Upper lobe of right lung (tissue), 1 donor: Measurements from ENCODE around the gene JUP. TPM values are rescaled to one million over a fixed set of nuclear protein-coding genes. Genes with fewer than 3 reads are reported as not detected.

Experiments
- ATAC-seq: fragments of 200-7000 bp; cut with Tn5 transposase; one replicate; pipeline ENCODE4 v1.9.1; 2020; ENCODE audit warnings: mild to moderate bottlenecking, moderate library complexity
- DNase-seq: peaks from one replicate; pipeline ENCODE4 v3.0.0-alpha.2; 2020
- H3K27ac ChIP-seq: fragments of 200-600 bp; one replicate; pipeline ENCODE4 v1.8.0; 2022
- H3K27me3 ChIP-seq: fragments of 200-600 bp; one replicate; pipeline ENCODE4 v1.8.0; 2022; ENCODE audit warnings: mild to moderate bottlenecking
- H3K36me3 ChIP-seq: fragments of 200-600 bp; one replicate; pipeline ENCODE4 v1.8.0; 2022
- H3K4me1 ChIP-seq: fragments of 200-600 bp; one replicate; pipeline ENCODE4 v1.8.0; 2022
- H3K4me3 ChIP-seq: fragments of 200-600 bp; one replicate; pipeline ENCODE4 v1.8.0; 2022; ENCODE audit warnings: mild to moderate bottlenecking
- H3K9me3 ChIP-seq: fragments of 200-600 bp; one replicate; pipeline ENCODE4 v1.8.0; 2022
- intact Hi-C: fragments of 100-400 bp; cut with DNase I; formaldehyde crosslinking; loops from one replicate; pipeline ENCODE4 v1.11.0; 2022
- total RNA-seq: library from RNA; stranded (reverse); fragmentation: NEBNext Ultra II Directional; extraction: Animal tissue kit (Norgen Biotek cat#: 25700); gene quantifications from one replicate; pipeline ENCODE4 v1.2.1, GENCODE V29; 2021
- TF ChIP-seq, protein P1 (sequence below): fragments of 200-600 bp; IDR thresholded peaks from one replicate; pipeline ENCODE4 v1.8.0; 2022; ENCODE audit warnings: antibody characterized with exemption
- donor health status: DM: no; HTN: yes; CAD: no; lungs with severe emphysema.

Gene JUP
- total RNA-seq, 1 donor from 2014 or later: 109 TPM

GRCh38 chr17:41738077-41738800, 48.3 kb downstream of the JUP start:
- Histone ChIP-seq H3K9me3 (no peaks in the 10 kb centered on the region), H3K27ac (no peak overlapping the region), H3K27me3 (peaks cover 34% of the 10 kb centered on the region), H3K4me1 (peaks cover 19% of the 10 kb centered on the region), H3K4me3 (no peak overlapping the region), H3K36me3 (no peaks in the 10 kb centered on the region)
- TF ChIP-seq, protein P1, sequence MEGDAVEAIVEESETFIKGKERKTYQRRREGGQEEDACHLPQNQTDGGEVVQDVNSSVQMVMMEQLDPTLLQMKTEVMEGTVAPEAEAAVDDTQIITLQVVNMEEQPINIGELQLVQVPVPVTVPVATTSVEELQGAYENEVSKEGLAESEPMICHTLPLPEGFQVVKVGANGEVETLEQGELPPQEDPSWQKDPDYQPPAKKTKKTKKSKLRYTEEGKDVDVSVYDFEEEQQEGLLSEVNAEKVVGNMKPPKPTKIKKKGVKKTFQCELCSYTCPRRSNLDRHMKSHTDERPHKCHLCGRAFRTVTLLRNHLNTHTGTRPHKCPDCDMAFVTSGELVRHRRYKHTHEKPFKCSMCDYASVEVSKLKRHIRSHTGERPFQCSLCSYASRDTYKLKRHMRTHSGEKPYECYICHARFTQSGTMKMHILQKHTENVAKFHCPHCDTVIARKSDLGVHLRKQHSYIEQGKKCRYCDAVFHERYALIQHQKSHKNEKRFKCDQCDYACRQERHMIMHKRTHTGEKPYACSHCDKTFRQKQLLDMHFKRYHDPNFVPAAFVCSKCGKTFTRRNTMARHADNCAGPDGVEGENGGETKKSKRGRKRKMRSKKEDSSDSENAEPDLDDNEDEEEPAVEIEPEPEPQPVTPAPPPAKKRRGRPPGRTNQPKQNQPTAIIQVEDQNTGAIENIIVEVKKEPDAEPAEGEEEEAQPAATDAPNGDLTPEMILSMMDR: peak; percentile 99
- intact Hi-C loops: loop anchor here (2.0 kb wide), 1 partner anchor 63 kb away; no protein-coding TSS in a partner anchor
- ATAC-seq (peak; percentile 94), DNase-seq (peak; percentile 86)

DNA sequence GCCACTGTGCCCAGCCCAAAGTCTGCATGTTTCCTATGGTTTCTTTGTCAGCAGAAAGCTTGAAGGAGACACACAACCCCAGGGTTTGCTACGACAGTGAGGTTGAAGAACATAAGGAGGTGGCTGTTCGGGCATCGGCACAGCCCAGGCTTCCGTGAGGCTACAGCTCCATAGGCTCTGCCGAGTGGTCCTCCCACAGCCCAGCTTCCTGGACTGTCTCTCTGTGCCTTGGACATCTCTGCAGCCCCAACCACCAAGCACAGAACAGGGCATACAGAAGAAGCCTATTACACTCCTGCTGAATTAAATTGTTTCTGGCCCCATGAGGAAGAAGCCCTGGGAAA, 48.9 kb downstream of the JUP start:
- intact Hi-C loops: loop anchor here (2.0 kb wide), 1 partner anchor 63 kb away; no protein-coding TSS in a partner anchor
- H3K27me3 ChIP-seq: peaks cover 38% of the 10 kb centered on the region
- DNase-seq (no peak), ATAC-seq (no peak)
- no peaks in the 10 kb centered on the region for H3K36me3 ChIP-seq
- H3K27ac ChIP-seq: no peak overlapping the region
- no peak overlapping the region for H3K4me3 ChIP-seq
- no peaks in the 10 kb centered on the region for H3K9me3 ChIP-seq
- peaks cover 19% of the 10 kb centered on the region for H3K4me1 ChIP-seq
- TF ChIP-seq, protein P1: no peak

DNA sequence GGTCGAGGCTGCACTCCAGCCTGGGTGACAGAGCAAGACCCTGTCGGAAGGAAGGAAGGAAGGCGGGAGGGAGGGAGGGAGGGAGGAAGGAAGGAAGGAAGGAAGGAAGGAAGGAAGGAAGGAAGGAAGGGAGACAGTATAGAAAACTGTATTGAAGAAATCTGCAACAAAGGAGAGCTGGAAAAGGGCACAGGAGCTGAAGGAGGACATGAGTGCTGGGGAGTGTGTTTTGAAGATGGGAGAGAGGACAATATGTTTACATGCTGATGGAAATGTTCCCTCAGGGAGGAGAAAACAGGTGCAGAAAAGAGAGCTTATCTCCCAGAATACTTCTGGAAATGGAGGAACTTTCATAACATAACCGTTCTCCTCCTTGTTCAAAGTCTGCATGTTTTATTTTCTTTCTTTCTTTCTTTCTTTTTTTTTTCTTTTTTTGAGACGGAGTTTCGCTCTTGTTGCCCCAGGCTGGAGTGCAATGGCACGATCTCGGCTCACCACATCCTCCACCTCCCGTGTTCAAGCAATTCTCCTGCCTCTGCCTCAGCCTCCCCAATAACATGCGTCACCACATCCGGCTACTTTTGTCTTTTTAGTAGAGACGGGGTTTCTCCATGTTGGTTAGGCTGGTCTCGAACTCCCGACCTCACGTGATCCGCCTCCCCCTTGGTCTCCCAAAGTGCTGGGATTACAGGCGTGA, 49.4 kb downstream of the JUP start:
- intact Hi-C loops: no loop called here
- H3K27ac ChIP-seq: no peak overlapping the region

GRCh38 chr17:41735744-41736143, 50.8 kb downstream of the JUP start:
- H3K9me3 ChIP-seq: no peaks in the 10 kb centered on the region
- TF ChIP-seq, protein P1: no peak
- peaks cover 19% of the 10 kb centered on the region for H3K4me1 ChIP-seq
- H3K4me3 ChIP-seq: no peak overlapping the region
- H3K27ac ChIP-seq: no peak overlapping the region
- H3K36me3 ChIP-seq: no peaks in the 10 kb centered on the region
- no peak for DNase-seq
- intact Hi-C loops: no loop called here
- peaks cover 43% of the 10 kb centered on the region for H3K27me3 ChIP-seq
- ATAC-seq: no peak

More for the DNA sequence above, 49.4 kb downstream of the JUP start:
- peaks cover 19% of the 10 kb centered on the region for H3K4me1 ChIP-seq
- H3K4me3 ChIP-seq: no peak overlapping the region
- DNase-seq: no peak
- H3K9me3 ChIP-seq: no peaks in the 10 kb centered on the region
- TF ChIP-seq, protein P1: no peak
- no peaks in the 10 kb centered on the region for H3K36me3 ChIP-seq
- no peak for ATAC-seq
- H3K27me3 ChIP-seq: peaks cover 43% of the 10 kb centered on the region

DNA sequence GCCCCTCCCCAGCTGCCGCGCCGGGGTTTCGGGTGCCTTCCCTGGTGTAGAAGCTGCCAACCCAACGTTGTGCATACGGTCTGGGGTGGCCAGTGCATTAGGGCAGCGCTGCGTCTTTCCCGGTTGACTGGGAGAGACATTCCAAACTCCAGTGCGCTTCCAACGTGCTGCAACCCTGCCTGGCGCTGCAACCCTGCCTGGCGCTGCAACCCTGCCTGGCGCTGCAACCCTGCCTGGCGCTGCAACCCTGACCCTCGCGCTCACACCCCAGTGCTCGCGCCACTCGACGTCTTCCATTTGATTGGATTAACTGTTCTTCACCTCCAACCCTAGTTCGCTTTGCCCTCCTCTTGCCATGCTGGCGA, 51.6 kb downstream of the JUP start:
- Histone ChIP-seq H3K36me3 (no peaks in the 10 kb centered on the region), H3K27me3 (peaks cover 43% of the 10 kb centered on the region), H3K27ac (no peak overlapping the region), H3K4me1 (peaks cover 19% of the 10 kb centered on the region), H3K4me3 (peak overlapping the region; percentile 45), H3K9me3 (no peaks in the 10 kb centered on the region)
- ATAC-seq (no peak), DNase-seq (no peak)
- TF ChIP-seq, protein P1: no peak
- intact Hi-C loops: no loop called here
